ENCODE results near the gene ATP1A4.

ATP1A4 gene

DNA sequence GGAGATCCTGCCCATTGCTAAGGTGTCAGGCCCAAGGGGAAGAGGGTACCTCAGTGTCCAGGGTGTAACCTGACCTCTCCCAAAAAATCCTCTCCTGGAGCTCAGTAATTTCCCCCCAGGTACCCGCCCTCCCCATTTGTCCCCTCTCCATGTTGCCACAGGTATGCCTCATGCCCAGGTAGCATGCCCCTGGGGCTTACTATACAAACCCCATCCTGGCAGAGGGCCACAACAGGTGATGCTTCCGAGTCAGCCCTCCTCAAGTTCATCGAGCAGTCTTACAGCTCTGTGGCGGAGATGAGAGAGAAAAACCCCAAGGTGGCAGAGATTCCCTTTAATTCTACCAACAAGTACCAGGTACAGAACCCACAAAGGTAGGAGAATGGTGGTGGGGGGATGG is 15.7 kb downstream of the ATP1A4 start:
- no peak for ATAC-seq
- no peak for TF ChIP-seq TOX (CRISPR knock-in tag; IDR thresholded peaks at IDR 0.05; ENCODE audit: borderline replicate concordance)
- no peak for TF ChIP-seq SNAI2 (CRISPR knock-in tag; IDR thresholded peaks at IDR 0.05)
- TF ChIP-seq OSR1 (CRISPR knock-in tag; IDR thresholded peaks at IDR 0.05): no peak
- TF ChIP-seq ZNF70 (CRISPR knock-in tag; IDR thresholded peaks at IDR 0.05): no peak
- TF ChIP-seq, protein P1, sequence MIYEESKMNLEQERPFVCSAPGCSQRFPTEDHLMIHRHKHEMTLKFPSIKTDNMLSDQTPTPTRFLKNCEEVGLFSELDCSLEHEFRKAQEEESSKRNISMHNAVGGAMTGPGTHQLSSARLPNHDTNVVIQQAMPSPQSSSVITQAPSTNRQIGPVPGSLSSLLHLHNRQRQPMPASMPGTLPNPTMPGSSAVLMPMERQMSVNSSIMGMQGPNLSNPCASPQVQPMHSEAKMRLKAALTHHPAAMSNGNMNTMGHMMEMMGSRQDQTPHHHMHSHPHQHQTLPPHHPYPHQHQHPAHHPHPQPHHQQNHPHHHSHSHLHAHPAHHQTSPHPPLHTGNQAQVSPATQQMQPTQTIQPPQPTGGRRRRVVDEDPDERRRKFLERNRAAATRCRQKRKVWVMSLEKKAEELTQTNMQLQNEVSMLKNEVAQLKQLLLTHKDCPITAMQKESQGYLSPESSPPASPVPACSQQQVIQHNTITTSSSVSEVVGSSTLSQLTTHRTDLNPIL (CRISPR knock-in tag; IDR thresholded peaks at IDR 0.05; ENCODE audit: low read depth): no peak
- no peak for TF ChIP-seq ZNF565 (CRISPR knock-in tag; conservative IDR thresholded peaks at IDR 0.05; ENCODE audit: low read depth)
- no peak for TF ChIP-seq ZFP30 (CRISPR knock-in tag; IDR thresholded peaks at IDR 0.05)
- TF ChIP-seq ARNTL (CRISPR knock-in tag; IDR thresholded peaks at IDR 0.05; ENCODE audit: borderline replicate concordance, low read depth): no peak
- no peak for TF ChIP-seq ZFP3 (CRISPR knock-in tag; IDR thresholded peaks at IDR 0.05)
- TF ChIP-seq, protein P2, sequence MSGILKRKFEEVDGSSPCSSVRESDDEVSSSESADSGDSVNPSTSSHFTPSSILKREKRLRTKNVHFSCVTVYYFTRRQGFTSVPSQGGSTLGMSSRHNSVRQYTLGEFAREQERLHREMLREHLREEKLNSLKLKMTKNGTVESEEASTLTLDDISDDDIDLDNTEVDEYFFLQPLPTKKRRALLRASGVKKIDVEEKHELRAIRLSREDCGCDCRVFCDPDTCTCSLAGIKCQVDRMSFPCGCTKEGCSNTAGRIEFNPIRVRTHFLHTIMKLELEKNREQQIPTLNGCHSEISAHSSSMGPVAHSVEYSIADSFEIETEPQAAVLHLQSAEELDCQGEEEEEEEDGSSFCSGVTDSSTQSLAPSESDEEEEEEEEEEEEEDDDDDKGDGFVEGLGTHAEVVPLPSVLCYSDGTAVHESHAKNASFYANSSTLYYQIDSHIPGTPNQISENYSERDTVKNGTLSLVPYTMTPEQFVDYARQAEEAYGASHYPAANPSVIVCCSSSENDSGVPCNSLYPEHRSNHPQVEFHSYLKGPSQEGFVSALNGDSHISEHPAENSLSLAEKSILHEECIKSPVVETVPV (CRISPR knock-in tag; IDR thresholded peaks at IDR 0.05): no peak
- no peak for TF ChIP-seq GLIS3 (CRISPR knock-in tag; IDR thresholded peaks at IDR 0.05)
- TF ChIP-seq, protein P3, sequence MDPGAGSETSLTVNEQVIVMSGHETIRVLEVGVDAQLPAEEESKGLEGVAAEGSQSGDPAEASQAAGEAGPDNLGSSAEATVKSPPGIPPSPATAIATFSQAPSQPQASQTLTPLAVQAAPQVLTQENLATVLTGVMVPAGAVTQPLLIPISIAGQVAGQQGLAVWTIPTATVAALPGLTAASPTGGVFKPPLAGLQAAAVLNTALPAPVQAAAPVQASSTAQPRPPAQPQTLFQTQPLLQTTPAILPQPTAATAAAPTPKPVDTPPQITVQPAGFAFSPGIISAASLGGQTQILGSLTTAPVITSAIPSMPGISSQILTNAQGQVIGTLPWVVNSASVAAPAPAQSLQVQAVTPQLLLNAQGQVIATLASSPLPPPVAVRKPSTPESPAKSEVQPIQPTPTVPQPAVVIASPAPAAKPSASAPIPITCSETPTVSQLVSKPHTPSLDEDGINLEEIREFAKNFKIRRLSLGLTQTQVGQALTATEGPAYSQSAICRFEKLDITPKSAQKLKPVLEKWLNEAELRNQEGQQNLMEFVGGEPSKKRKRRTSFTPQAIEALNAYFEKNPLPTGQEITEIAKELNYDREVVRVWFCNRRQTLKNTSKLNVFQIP (CRISPR knock-in tag; IDR thresholded peaks at IDR 0.05; ENCODE audit: borderline replicate concordance, low read depth): no peak
- no peak for TF ChIP-seq CSDC2 (CRISPR knock-in tag; IDR thresholded peaks at IDR 0.05)
- TF ChIP-seq ZNF8 (CRISPR knock-in tag; IDR thresholded peaks at IDR 0.05): no peak
- TF ChIP-seq ISL1 (CRISPR knock-in tag; IDR thresholded peaks at IDR 0.05): no peak
- no peak for TF ChIP-seq TCF4 (CRISPR knock-in tag; IDR thresholded peaks at IDR 0.05; ENCODE audit: borderline replicate concordance)
- TF ChIP-seq BACH2 (CRISPR knock-in tag; IDR thresholded peaks at IDR 0.05; ENCODE audit: borderline replicate concordance): no peak
- TF ChIP-seq, protein P4, sequence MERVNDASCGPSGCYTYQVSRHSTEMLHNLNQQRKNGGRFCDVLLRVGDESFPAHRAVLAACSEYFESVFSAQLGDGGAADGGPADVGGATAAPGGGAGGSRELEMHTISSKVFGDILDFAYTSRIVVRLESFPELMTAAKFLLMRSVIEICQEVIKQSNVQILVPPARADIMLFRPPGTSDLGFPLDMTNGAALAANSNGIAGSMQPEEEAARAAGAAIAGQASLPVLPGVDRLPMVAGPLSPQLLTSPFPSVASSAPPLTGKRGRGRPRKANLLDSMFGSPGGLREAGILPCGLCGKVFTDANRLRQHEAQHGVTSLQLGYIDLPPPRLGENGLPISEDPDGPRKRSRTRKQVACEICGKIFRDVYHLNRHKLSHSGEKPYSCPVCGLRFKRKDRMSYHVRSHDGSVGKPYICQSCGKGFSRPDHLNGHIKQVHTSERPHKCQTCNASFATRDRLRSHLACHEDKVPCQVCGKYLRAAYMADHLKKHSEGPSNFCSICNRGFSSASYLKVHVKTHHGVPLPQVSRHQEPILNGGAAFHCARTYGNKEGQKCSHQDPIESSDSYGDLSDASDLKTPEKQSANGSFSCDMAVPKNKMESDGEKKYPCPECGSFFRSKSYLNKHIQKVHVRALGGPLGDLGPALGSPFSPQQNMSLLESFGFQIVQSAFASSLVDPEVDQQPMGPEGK (CRISPR knock-in tag; IDR thresholded peaks at IDR 0.05; ENCODE audit: borderline replicate concordance): no peak
- TF ChIP-seq RARB (CRISPR knock-in tag; IDR thresholded peaks at IDR 0.05): no peak

DNA sequence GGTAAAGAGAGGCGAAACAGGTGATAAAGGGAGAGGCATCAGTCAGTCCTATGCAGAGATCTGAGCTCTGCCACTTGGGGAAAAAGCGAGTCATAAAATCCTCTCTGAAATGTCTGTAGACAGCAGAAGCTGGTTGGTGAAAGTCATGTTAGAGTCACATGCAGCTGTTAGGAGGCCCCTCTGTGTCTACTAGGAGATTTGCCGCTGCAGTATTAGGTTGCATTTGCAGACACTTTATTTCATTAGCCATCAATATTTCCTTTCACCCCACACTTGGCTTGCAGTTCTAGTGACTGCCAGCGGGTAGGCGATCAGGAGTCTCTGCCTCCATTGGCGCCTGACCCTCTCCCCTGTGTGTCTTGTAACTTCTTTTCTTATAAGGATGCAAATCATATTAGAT is 16.2 kb downstream of the ATP1A4 start:
- no peak for TF ChIP-seq ZFP30 (CRISPR knock-in tag; IDR thresholded peaks at IDR 0.05)
- no peak for TF ChIP-seq GLIS3 (CRISPR knock-in tag; IDR thresholded peaks at IDR 0.05)
- no peak for TF ChIP-seq ZNF565 (CRISPR knock-in tag; conservative IDR thresholded peaks at IDR 0.05; ENCODE audit: low read depth)
- no peak for TF ChIP-seq PPARA (CRISPR knock-in tag; IDR thresholded peaks at IDR 0.05; ENCODE audit: borderline replicate concordance)
- TF ChIP-seq, protein P1 (CRISPR knock-in tag; IDR thresholded peaks at IDR 0.05; ENCODE audit: low read depth): no peak
- no peak for TF ChIP-seq ARNTL (CRISPR knock-in tag; IDR thresholded peaks at IDR 0.05; ENCODE audit: borderline replicate concordance, low read depth)
- TF ChIP-seq SNAI2 (CRISPR knock-in tag; IDR thresholded peaks at IDR 0.05): no peak
- no peak for TF ChIP-seq ISL1 (CRISPR knock-in tag; IDR thresholded peaks at IDR 0.05)
- no peak for TF ChIP-seq ZFP3 (CRISPR knock-in tag; IDR thresholded peaks at IDR 0.05)
- no peak for TF ChIP-seq OSR1 (CRISPR knock-in tag; IDR thresholded peaks at IDR 0.05)
- TF ChIP-seq, protein P5, sequence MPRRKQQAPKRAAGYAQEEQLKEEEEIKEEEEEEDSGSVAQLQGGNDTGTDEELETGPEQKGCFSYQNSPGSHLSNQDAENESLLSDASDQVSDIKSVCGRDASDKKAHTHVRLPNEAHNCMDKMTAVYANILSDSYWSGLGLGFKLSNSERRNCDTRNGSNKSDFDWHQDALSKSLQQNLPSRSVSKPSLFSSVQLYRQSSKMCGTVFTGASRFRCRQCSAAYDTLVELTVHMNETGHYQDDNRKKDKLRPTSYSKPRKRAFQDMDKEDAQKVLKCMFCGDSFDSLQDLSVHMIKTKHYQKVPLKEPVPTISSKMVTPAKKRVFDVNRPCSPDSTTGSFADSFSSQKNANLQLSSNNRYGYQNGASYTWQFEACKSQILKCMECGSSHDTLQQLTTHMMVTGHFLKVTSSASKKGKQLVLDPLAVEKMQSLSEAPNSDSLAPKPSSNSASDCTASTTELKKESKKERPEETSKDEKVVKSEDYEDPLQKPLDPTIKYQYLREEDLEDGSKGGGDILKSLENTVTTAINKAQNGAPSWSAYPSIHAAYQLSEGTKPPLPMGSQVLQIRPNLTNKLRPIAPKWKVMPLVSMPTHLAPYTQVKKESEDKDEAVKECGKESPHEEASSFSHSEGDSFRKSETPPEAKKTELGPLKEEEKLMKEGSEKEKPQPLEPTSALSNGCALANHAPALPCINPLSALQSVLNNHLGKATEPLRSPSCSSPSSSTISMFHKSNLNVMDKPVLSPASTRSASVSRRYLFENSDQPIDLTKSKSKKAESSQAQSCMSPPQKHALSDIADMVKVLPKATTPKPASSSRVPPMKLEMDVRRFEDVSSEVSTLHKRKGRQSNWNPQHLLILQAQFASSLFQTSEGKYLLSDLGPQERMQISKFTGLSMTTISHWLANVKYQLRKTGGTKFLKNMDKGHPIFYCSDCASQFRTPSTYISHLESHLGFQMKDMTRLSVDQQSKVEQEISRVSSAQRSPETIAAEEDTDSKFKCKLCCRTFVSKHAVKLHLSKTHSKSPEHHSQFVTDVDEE (CRISPR knock-in tag; IDR thresholded peaks at IDR 0.05): no peak
- TF ChIP-seq BACH2 (CRISPR knock-in tag; IDR thresholded peaks at IDR 0.05; ENCODE audit: borderline replicate concordance): no peak
- TF ChIP-seq, protein P3 (CRISPR knock-in tag; IDR thresholded peaks at IDR 0.05; ENCODE audit: borderline replicate concordance, low read depth): no peak
- no peak for TF ChIP-seq ESRRG (CRISPR knock-in tag; IDR thresholded peaks at IDR 0.05)
- no peak for TF ChIP-seq TOX (CRISPR knock-in tag; IDR thresholded peaks at IDR 0.05; ENCODE audit: borderline replicate concordance)
- TF ChIP-seq CSDC2 (CRISPR knock-in tag; IDR thresholded peaks at IDR 0.05): no peak
- ATAC-seq: peak; percentile 39

All from SK-N-SH treated with all-trans-retinoic acid at 6 μM for 48 hours (cell line).